HepG2 (cell line): Measurements from ENCODE around the gene SINHCAF. TPM values are rescaled to one million over a fixed set of nuclear protein-coding genes. Genes with fewer than 3 reads are reported as not detected.

Source experiments
- CCDC6 ChIP-seq: sonication (generic); formaldehyde crosslinking; IDR thresholded peaks from 2 replicates; pipeline ENCODE4 v1.8.1; 2022; ENCODE audit warnings: mild to moderate bottlenecking, missing genetic modification reagents, moderate library complexity
- FOXJ3 ChIP-seq: sonication (generic); formaldehyde crosslinking; IDR thresholded peaks from 2 replicates; pipeline ENCODE4 v1.4.0; 2020; ENCODE audit warnings: missing genetic modification reagents, mild to moderate bottlenecking, borderline replicate concordance
- FOXO4 ChIP-seq: sonication (generic); formaldehyde crosslinking; conservative IDR thresholded peaks from 2 replicates; pipeline ENCODE4 v1.8.1; 2023; ENCODE audit warnings: missing genetic modification reagents
- GATAD1 ChIP-seq: IDR thresholded peaks from 2 replicates; pipeline ENCODE4 v1.6.1; 2016; ENCODE audit warnings: missing genetic modification reagents, missing compliant biosample characterization
- IRF9 ChIP-seq: sonication (generic); formaldehyde crosslinking; IDR thresholded peaks from 2 replicates; pipeline ENCODE4 v1.8.0; 2022; ENCODE audit warnings: missing genetic modification reagents, mild to moderate bottlenecking, borderline replicate concordance
- KMT2A ChIP-seq: sonication (generic); formaldehyde crosslinking; IDR thresholded peaks from 2 replicates; pipeline ENCODE4 v1.4.0; 2020; ENCODE audit warnings: missing genetic modification reagents
- MIXL1 ChIP-seq: IDR thresholded peaks from 2 replicates; pipeline ENCODE4 v1.6.1; 2016
- NFE2L1 ChIP-seq: sonication (generic); formaldehyde crosslinking; IDR thresholded peaks from 2 replicates; pipeline ENCODE4 v1.4.0; 2020; ENCODE audit warnings: missing genetic modification reagents, mild to moderate bottlenecking, borderline replicate concordance
- NR2F2 ChIP-seq: IDR thresholded peaks from 2 replicates; pipeline ENCODE4 v1.6.1; 2012; ENCODE audit warnings: low read depth, inconsistent platforms, borderline replicate concordance
- NR2F6 ChIP-seq, 2 experiments: IDR thresholded peaks; 2 replicates each; pipeline ENCODE4 v1.6.1; 2016; ENCODE audit warnings: antibody characterized with exemption in 1 of 2, mild to moderate bottlenecking in 1 of 2
- REPIN1 ChIP-seq: sonication (generic); formaldehyde crosslinking; IDR thresholded peaks from 2 replicates; pipeline ENCODE4 v1.8.0; 2022; ENCODE audit warnings: missing genetic modification reagents, low read depth, mild to moderate bottlenecking, borderline replicate concordance
- SALL1 ChIP-seq: sonication (generic); formaldehyde crosslinking; IDR thresholded peaks from 2 replicates; pipeline ENCODE4 v1.8.0; 2022; ENCODE audit warnings: mild to moderate bottlenecking, missing genetic modification reagents
- ZBED4 ChIP-seq: sonication (generic); formaldehyde crosslinking; IDR thresholded peaks from 2 replicates; pipeline ENCODE4 v1.4.0; 2020; ENCODE audit warnings: missing genetic modification reagents, borderline replicate concordance
- ZC3H4 ChIP-seq: sonication (generic); formaldehyde crosslinking; IDR thresholded peaks from 2 replicates; pipeline ENCODE4 v1.4.0; 2020; ENCODE audit warnings: missing genetic modification reagents, borderline replicate concordance
- ZNF280B ChIP-seq: sonication (generic); formaldehyde crosslinking; IDR thresholded peaks from 2 replicates; pipeline ENCODE4 v1.5.0; 2020; ENCODE audit warnings: missing genetic modification reagents, mild to moderate bottlenecking, borderline replicate concordance
- ZNF33A ChIP-seq: sonication (generic); formaldehyde crosslinking; IDR thresholded peaks from 2 replicates; pipeline ENCODE4 v1.5.1; 2020; ENCODE audit warnings: missing genetic modification reagents, mild to moderate bottlenecking, moderate library complexity, borderline replicate concordance
- ZNF468 ChIP-seq: sonication (generic); formaldehyde crosslinking; IDR thresholded peaks from 2 replicates; pipeline ENCODE4 v1.8.0; 2022; ENCODE audit warnings: mild to moderate bottlenecking, moderate library complexity, missing genetic modification reagents
- ZNF501 ChIP-seq: sonication (generic); formaldehyde crosslinking; IDR thresholded peaks from 2 replicates; pipeline ENCODE4 v1.5.1; 2020; ENCODE audit warnings: mild to moderate bottlenecking, moderate library complexity, missing genetic modification reagents
- polyA plus RNA-seq, 8 experiments: library from polyadenylated mRNA; depleted of rRNA in 3 of 8; stranded (reverse) in 7 of 8; unstranded in 1 of 8; fragments of >200 nt; fragmentation: Illumina TruSeq in 4 of 8; extraction: Trizol in 4 of 8; gene quantifications; 2 replicates each; pipeline versions ENCODE4 v1.2.1 to v1.2.3, GENCODE V29; 2011 to 2016; ENCODE audit warnings: low read depth in 4 of 8, missing spikeins in 1 of 8, mixed read lengths in 1 of 8; ENCODE audit not compliant: insufficient read depth in 1 of 8
- total RNA-seq, 5 experiments: library from RNA; depleted of rRNA; stranded (reverse); fragments of >200 nt; fragmentation: Illumina TruSeq; extraction: Trizol; gene quantifications; 2 replicates each; pipeline ENCODE4 v1.2.3, GENCODE V29; 2016; ENCODE audit warnings: low read depth in 1 of 5
- TF ChIP-seq, protein P1 (sequence below): sonication (generic); formaldehyde crosslinking; IDR thresholded peaks from 2 replicates; pipeline ENCODE4 v1.4.0; 2020; ENCODE audit warnings: low read depth, mild to moderate bottlenecking, missing genetic modification reagents

The SINHCAF gene
- total and polyA plus RNA-seq, 2 of the 13 experiments (the other 11 are each of a cell fraction or from before 2014, with no cell fraction given), result 54.6 to 97.8 TPM

DNA sequence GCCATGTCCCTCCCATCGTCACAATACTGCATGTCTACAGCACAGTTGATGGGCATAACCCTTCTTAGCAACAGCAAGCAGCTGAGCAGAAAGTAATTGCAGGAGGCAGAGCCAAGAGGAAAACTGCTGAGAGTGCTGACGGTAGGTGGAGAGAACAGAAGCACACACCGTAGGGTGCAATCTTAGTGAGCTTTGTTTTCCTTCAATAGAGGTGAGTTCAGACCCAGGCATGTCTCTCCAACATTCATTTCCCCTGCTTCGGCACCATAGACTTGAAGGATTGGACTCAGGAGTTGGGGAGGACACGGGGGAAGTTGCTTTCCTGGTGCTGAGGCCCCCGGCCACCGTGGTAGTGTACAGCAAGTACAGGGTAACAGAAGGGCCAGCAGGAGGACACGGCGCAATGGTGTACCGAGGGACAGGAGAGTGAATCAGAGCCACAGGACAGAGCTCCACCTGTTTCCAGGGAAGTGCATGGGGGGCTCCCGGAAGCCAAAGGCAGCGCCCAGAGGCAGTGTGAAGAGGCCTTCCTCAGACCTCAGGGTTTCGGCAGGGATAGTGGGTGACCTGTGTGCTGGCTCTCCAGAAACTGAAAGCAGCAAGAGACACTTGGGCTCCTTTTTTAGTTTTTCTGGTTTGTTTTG, 36.3 kb upstream of the SINHCAF start (continued):
- TF ChIP-seq, protein P1, sequence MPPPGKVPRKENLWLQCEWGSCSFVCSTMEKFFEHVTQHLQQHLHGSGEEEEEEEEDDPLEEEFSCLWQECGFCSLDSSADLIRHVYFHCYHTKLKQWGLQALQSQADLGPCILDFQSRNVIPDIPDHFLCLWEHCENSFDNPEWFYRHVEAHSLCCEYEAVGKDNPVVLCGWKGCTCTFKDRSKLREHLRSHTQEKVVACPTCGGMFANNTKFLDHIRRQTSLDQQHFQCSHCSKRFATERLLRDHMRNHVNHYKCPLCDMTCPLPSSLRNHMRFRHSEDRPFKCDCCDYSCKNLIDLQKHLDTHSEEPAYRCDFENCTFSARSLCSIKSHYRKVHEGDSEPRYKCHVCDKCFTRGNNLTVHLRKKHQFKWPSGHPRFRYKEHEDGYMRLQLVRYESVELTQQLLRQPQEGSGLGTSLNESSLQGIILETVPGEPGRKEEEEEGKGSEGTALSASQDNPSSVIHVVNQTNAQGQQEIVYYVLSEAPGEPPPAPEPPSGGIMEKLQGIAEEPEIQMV (CRISPR knock-in tag), result no peak
- TF ChIP-seq ZNF33A (CRISPR knock-in tag) (no peak), CCDC6 (CRISPR knock-in tag) (peak; percentile 28; the same call in 1 of the 2 replicates), REPIN1 (CRISPR knock-in tag) (no peak), ZC3H4 (CRISPR knock-in tag) (no peak; the same call in 1 of the 2 replicates), ZNF501 (0 out of 2 replicates have a peak, but pooled peaks have one; percentile 31), KMT2A (CRISPR knock-in tag) (0 out of 2 replicates have a peak, but pooled peaks have one; percentile 51), FOXO4 (no peak), GATAD1 (CRISPR knock-in tag) (0 out of 2 replicates have a peak, but pooled peaks have one; percentile 21), IRF9 (CRISPR knock-in tag) (peak; percentile 31; the same call in 1 of the 2 replicates), NR2F2 (peak; percentile 4; the same call in 1 of the 2 replicates), ZBED4 (CRISPR knock-in tag) (no peak), NFE2L1 (no peak), ZNF468 (CRISPR knock-in tag) (no peak), NR2F6 (IDR thresholded peaks at IDR 0.05) (no peak), NR2F6 (CRISPR knock-in tag; IDR thresholded peaks at IDR 0.05) (0 out of 2 replicates have a peak, but pooled peaks have one; percentile 3), SALL1 (CRISPR knock-in tag) (peak; percentile 57), ZNF280B (0 out of 2 replicates have a peak, but pooled peaks have one; percentile 12), FOXJ3 (CRISPR knock-in tag) (no peak), MIXL1 (CRISPR knock-in tag) (no peak)
